ENCODE data around the gene RABGAP1L.

DNA sequence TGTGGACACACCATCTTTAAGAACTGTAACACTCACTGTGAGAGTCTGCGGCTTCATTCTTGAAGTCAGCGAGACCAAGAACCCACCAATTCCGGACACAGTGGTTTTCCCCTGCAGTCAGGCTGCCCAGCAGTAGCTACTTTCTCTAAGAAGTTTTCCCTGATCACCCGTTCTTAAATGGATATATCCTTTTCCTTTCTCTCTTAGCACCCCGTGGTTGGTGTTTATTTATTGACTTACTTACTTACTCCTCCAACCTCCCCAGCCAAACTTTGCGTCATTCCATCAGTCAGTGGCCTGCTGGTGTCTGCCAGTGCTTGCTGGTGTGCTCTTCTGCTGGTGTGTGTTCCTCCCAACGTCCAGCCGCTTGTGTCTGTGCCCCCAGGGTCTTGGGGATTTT lies 553.2 kb downstream of the RABGAP1L start:
- TF ChIP-seq, protein P1, sequence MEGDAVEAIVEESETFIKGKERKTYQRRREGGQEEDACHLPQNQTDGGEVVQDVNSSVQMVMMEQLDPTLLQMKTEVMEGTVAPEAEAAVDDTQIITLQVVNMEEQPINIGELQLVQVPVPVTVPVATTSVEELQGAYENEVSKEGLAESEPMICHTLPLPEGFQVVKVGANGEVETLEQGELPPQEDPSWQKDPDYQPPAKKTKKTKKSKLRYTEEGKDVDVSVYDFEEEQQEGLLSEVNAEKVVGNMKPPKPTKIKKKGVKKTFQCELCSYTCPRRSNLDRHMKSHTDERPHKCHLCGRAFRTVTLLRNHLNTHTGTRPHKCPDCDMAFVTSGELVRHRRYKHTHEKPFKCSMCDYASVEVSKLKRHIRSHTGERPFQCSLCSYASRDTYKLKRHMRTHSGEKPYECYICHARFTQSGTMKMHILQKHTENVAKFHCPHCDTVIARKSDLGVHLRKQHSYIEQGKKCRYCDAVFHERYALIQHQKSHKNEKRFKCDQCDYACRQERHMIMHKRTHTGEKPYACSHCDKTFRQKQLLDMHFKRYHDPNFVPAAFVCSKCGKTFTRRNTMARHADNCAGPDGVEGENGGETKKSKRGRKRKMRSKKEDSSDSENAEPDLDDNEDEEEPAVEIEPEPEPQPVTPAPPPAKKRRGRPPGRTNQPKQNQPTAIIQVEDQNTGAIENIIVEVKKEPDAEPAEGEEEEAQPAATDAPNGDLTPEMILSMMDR (IDR thresholded peaks at IDR 0.05): no peak
- TF ChIP-seq POLR2A (IDR thresholded peaks at IDR 0.05): no peak

Measured in right lobe of liver (tissue), 4 donors.